HG02884 (cell line): Measurements from ENCODE around the gene MGAT5B.
"Not testable (repeated sequence)": the region's sequence is repeated elsewhere in the genome, so short reads cannot be mapped to it uniquely, and the experiment has no call there.

Source experiments
- ATAC-seq: cut with Tn5 transposase; IDR thresholded peaks from one replicate; pipeline ENCODE4 v1.9.1; 2021; ENCODE audit warnings: mild to moderate bottlenecking, moderate library complexity; ENCODE audit not compliant: unreplicated experiment

Gene MGAT5B, protein sequence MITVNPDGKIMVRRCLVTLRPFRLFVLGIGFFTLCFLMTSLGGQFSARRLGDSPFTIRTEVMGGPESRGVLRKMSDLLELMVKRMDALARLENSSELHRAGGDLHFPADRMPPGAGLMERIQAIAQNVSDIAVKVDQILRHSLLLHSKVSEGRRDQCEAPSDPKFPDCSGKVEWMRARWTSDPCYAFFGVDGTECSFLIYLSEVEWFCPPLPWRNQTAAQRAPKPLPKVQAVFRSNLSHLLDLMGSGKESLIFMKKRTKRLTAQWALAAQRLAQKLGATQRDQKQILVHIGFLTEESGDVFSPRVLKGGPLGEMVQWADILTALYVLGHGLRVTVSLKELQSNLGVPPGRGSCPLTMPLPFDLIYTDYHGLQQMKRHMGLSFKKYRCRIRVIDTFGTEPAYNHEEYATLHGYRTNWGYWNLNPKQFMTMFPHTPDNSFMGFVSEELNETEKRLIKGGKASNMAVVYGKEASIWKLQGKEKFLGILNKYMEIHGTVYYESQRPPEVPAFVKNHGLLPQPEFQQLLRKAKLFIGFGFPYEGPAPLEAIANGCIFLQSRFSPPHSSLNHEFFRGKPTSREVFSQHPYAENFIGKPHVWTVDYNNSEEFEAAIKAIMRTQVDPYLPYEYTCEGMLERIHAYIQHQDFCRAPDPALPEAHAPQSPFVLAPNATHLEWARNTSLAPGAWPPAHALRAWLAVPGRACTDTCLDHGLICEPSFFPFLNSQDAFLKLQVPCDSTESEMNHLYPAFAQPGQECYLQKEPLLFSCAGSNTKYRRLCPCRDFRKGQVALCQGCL

DNA sequence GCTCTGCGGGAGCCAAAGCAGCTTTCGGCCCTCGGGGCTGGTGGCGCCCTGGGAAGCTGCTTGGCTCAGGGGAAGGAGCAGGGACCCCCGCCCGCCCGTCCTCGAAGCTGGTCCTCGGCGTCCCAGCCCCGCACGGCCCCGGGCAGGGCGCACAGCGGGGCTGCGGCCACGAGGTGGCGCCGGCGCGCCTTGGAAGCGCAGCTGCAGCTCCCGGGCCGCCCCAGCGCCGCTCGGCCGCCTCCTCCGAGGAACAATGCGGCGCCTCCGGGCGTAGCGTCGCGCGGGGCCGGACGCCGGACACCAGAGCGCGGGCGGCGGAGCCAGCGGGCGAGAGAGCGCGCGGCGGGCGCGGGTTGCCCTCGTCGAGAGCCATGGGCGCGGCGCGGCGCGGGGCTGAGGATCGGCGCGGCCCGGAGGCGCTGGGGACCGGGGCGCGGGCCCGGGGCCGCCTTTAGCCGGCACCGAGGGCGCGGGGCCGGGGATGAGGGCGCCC lies at the start of gene MGAT5B:
Gene MGAT5B (plus strand): TSS at position 229 of the 493 bp plus-strand sequence. CDS start 626 bp downstream, outside the sequence.
- ATAC-seq: no peak

DNA sequence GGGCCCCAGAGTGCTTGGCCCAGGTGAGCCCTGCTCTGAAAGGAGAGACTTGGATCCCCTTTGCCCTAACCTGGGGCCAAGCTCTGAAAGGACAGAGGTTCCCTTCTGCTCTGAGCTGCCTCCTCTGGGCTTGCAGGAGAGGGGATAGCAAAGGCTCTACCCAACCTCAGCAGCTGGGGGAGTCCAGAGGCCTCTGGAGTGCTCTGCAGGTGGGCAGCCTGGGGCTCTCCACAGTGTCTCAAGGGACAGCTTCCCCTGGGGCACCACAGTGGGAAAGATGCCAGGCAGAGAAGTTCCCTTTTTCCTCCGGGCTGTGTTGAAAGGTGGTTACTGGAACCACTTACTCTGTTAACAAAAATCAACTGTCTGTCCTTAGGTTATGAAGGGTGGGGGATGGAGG lies 48.2 kb upstream of the MGAT5B start:
- no peak for ATAC-seq

DNA sequence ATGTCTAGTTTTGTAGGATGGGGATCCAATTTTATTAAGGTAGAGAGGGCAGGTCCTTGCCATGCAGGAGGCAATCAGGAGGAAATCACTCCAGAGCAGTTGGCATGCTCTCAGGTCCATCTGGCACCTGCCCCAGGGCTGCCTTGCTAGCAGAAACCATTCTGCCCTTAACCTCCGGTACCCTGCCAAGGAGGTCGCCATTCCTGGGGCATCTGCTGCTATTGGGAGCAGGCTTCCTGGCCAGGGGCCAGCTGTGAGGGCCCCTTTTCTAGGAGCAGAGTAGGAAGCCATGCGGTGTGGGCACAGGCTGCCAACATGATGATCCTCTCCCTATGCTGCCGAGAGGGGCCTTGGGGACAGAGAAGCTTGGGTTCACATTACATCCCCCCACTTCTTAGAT lies 47.6 kb upstream of the MGAT5B start:
- ATAC-seq: no peak

DNA sequence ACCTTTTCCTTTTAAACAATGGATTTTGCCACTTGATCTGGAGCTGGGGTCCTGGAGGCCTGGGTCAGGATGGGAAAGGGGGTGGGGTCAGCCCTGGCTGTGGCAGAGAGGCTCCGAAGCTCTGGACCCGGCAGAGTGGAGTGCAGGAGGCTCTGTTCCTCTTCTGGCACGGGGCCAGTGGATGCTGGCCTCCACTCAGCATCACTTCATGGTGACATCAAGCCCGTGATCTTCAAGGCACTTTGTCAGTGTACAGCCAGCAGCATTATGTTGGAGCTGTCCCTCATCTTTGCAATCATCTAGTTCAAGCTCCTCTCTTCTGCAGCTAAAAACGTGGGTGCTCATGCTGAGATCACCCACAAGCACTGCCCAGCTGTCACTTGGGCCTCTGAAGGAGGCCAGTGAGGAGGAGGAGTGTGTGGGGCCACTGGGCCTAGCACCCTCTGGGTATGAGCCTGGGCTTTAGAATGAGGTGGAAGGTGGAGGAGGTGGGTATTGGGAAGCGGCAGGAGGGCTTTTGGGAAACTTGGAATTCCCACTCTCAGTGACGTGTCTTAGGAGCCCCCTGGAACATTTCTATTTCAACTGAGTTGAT lies 45.9 kb upstream of the MGAT5B start:
- ATAC-seq: no peak

DNA sequence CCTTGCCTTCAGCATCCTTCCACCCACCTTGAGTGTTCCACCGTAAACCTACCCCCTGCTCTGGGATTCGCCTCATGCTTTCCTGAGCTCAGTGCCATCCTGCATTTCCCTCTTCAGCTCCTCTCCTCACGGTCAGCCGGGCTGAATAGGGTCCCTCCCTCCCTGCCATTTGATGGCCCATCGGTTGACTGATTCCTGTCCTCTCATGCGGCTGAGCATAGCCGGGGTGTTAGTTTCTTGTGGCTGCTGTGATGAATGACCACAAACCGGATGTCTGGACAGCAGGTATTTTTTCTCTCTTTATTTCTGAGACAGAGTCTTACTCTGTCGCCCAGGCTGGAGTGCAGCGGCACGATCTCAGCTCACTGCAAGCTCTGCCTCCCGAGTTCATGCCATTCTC lies 44.1 kb upstream of the MGAT5B start:
- ATAC-seq: no peak

DNA sequence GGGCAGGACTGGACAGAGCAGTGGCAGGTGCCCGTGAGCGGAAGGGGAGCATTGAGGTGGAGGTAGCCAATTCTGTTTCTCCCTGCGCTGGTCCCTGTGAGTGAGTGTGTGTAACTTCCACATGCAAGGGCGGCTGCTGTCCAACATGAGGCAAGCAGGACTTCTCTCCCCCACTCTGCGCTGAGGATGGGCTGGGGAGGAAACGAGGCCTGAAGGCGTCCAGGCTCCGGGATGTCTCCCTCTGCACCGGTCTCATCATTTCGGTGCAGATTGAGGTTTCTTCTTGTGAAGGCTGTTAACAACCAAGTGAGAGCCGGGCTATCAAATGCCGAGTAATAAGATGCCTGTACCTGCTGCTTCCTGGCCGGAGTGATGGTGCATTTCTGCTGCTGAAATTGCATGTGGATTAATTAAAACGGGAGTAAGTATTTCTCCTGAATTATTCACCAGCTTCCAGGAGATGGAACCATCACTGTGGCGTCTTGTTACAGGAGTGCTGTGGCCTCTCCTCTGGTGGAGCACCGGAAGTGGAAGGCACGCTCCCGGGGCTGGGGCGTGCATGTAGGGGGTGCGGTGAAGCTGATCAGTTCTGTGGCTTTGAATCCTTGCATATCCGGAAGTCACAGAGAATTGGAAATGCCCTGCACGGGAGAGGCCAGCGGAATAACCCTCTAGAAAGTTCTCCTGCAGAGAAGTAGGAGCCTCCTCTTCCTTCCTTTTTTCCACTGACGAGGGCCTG lies 41.7 kb upstream of the MGAT5B start:
- no peak for ATAC-seq

DNA sequence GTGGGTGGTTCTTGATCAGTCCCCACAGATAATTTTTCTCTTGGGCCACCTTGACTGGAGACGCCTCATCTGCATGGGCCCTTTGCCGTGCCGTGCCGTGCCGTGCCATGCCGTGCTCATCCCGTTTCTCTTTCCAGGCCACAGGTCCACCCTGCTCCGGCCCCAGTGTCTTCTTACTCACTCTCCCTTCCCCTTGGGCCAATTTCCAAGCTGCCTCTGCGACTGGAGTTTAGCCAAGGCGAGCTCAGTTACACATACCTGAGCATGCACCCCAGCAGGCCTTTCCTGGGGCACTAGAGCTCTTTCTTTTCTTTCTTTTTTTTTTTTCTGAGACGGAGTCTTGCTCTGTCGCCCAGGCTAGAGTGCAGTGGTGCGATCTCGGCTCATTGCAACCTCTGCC lies 40.5 kb upstream of the MGAT5B start:
- no peak for ATAC-seq

DNA sequence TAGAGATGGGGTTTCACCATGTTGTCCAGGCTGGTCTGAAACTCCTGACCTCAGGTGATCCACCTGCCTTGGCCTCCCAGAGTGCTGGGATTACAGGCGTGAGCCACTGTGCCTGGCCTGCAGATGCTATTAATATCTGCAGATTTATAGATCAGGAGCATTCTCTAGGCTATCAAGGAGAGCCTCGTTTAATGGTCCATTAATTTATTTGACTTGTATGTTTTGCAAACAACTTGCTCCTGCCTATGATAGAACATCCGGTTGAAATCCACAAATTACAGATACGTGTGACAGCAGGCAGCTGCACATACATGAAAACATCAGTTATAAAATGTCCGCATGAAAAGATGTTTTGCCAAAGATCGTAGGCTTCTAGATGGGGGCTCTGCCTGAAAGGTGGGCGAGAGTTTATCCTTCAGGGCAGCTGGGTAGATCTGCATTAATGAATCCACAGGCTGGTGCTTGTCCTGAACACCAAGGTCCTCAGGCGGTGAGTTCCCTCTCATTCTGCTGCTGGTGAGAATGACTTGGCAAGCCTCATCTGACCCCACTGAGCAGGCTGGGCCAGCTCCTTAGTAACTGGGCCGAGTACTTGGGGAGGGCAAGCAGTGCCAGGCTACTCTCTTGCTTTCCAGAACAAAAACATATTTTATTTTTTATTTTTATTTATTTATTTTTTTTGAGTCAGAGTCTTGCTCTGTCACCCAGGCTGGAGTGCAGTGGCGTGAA lies 37.1 kb upstream of the MGAT5B start:
- no peak for ATAC-seq

DNA sequence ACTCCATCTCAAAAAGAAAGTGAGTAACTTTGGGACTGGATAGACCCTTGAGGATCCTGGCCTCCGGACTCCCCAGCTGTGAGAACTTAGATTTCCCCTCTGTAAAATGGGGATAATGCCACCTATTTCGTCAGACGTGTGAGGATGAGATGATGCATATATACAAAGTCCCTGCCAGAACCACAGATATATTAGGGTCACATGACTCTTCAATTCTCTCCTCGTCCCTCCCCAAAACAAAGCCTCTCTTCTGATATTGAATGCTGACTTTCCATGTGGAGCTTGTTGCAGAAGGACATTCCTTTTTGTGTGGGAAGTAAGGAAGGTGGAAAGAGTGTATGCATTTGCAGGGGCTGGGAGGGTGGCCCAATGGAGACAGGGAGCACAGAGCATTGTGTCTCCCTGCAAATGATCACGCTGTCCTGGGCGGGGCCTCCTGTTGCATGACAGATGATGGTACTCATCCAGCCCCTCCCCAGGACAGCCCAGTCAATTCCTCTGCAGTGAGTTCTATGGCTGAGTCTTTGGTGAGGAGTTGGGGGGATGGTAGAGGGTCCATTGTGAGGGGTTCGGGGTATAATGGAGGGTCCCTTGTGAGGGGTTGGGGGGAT lies 35.1 kb upstream of the MGAT5B start:
- no peak for ATAC-seq

DNA sequence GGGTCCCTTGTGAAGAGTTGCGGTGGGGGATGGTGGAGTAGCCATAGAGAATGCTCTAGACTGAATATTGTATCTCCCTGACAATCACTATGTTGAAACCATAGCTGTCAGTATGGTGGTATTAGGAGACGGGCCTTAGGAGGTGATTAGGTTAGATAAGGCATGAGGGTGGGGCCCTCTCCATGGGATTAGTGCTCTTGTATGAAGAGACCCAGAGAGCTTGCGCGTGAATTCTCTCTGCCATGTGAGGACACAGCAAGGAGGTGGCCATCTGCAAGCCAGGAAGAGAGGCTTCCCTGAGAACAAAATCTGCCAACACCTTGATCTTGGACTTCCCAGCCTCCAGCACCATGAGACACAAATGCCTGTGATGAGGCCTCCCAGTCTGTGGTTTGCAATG lies 34.5 kb upstream of the MGAT5B start:
- no peak for ATAC-seq

DNA sequence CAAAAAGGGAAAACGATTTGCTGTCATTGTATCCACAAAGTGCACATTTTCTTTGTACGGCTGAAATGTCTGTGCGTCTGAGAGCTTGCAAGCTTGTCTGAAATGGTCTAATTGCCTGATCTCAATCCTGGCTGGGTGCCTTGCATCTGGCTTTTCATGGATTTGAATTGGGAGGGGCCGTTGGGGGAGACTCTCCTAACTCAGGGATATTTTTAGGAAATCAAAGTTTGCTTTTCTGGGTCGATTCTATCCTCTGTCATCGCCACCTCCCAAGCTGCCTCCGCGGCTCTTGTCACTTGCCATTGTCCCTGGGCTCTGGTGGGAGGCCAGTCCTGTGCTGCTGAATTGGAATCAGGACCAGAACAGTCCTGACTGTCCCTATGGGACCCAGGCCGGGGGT lies 33.3 kb upstream of the MGAT5B start:
- ATAC-seq: no peak

DNA sequence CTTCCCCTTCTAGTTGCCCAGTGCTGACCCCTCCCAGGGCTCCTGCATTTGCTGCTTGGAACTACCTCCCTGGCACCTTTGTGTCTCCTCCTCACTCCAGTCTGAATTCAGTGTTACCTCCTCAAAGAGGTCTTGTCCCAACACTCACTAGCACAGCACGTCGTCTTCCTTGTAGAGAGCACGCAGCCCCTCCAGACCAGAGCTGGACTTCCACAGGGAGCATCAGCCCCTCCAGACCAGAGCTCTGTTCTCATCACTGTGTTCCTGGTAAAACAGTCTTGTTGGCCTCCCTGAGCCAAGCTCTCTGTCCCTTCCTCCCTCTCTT lies 27.8 kb upstream of the MGAT5B start:
- no peak for ATAC-seq

DNA sequence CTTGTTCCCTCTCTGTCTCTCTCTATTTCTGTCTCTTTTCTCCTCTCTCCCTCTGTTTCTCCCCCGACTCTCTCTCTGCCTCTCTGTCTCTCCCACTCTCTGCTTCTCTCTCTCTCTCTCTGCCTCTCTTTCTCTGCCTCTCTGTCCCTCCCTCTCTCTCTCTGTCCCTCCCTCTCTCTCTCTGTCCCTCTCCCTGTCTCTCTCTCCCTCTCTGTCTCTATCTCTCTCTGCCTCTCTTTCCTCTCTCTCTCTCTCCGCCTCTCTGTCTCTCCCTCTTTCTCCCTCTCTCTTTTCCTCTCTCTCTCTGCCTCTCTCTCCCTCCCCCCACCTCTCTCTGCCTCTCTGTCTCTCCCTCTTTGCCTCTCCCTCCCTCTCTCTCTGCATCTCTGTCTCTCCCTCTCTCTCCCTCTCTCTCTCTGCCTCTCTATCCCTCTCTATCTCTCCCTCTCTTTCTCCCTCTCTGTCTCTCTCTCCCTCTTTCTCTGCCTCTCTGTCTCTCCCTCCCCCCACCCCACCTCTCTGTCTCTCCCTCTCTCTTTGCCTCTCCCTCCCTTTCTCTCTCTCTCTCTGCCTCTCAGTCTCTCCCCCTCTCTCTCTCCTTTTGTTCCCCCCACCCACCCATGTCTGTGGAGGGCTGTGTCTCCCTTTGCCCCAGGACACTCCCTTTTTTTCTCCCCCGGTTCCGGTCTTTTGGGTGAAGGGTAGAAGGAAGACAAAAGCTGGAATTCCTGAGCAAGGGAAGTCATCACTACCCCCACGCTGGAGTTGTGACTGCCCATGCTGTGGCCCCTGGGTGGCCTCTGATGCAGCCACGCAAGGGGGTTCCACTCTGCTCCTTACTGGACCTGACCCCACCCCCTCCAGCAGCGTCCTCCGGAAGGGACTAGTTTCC lies 27.1 kb upstream of the MGAT5B start:
- ATAC-seq: no peak

DNA sequence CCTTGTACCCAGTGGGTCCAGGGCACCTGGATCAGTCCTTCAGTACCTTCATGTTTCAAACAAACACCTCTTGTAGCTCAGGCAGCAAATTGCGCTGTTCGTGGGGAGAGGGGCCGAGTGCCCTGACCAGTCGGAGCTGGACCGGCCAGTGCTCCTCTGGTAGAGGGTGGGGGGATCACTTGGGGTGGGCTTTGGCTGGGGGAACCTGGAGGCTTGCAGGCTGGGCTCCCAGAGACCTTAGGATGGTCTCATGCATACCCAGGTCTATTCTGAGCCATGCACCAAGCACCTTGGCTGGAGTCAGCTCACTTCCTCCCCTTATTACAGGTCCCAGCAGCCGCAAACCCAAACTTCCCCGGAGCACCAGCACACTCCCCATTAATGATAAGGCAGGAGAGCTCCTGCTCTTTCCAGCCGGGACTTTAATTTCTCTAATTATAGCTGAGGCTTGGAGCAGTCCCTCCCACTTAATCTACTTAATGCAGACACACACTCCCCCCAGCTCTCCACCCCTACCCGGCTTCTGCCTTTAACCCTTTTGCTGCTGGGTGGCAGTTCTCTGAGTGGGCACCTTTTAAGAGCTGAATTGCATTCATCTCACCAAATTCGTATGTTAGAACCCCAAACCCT lies 26.3 kb upstream of the MGAT5B start:
- no peak for ATAC-seq

DNA sequence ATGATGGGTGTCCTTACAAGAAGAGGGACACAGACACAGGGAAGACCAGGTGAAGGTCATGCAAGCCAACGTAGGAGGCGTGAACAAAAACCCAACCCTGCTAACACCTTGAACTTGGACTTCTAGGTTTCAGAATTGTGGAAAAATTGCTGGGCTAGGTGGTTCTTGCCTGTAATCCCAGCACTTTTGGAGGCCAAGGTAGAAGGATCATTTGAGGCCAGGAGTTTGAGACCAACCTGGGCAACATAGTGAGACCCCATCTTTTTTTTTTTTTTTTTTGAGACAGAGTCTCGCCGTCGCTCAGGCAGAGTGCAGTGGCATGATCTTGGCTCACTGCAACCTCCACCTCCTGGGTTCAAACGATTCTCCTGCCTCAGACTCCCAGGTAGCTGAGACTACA lies 25.1 kb upstream of the MGAT5B start:
- not testable (repeated sequence) for ATAC-seq

DNA sequence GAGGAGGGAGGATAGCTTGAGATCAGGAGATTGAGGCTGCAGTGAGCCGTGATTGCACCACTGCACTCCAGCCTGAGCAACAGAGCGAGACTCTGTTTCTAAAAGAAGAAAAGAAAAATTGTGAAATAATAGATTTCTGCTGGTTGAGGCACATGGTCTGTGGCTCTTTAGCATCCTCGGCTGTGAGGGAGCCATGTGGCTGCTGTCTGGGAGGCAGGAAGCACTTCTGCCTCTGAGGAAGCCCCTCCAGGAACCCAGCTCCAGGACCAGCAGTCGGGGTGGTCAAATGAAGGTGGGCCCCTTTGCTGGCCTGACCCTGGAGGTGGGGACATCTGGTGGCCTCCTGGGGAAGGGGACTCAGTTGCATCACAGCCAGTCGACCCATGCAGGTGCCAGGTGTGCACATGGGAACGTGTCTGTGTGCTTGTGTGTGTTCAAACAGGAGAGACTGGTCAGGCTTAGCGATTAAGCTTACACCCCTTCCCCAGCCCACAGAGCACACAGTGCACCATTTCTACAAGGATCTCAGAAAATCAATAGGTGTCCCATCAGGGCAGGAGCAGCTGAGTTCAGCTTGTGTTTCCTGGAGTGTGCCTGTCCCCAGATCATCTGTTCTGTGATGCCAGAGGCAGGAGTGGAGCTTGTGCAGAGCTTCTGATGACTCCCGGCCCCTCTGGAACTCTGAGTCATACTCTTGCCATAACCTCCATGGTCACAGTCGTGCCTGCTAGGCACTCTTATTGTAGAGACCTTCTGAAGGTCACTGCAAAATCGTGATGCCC lies 24.3 kb upstream of the MGAT5B start:
- no peak for ATAC-seq

DNA sequence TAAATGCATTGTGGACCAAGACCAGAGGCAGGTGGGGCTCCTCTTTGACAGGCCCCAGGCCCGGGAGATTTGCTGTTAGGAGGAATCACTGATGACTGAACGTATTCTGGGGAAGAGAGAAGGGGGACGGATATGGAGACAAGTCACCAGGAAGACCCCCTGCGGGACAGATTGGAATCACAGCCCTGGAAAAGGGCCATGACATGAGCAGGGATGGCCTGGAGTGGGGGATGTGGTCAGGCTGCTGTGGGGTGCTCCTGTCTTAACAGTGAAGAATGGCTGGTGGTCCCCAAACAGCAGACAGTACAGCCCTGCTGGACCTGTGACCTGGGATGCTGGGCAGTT lies 23.7 kb upstream of the MGAT5B start:
- ATAC-seq: no peak

DNA sequence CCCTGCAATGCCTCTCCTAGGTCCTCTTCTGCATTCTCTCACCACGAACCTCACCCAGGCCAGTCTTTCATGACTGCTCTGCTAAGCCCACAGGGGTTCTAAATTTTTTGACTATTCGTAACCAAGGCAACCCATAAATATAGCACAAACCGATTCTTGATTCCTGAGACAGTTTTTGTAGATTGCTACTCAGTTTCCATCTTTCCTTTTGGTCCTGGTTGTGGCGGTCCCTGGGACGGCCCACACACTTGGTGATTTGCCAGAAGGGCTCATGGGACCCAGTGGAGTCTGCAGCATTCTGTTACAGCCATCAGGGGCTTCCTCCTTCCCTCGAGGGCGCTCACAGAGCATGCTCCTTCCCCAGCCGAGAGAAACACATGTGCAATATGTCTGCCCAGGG lies 23.4 kb upstream of the MGAT5B start:
- no peak for ATAC-seq
